Iris pigment epithelial cell (primary cell): ENCODE data around the gene PPP1R8.
"Not testable (repeated sequence)": the region's sequence is repeated elsewhere in the genome, so short reads cannot be mapped to it uniquely, and the experiment has no call there.

Experiments
- DNase-seq: peaks from one replicate; pipeline ENCODE4 v3.0.0-alpha.2; 2011; ENCODE audit warnings: low read depth

Gene PPP1R8

DNA sequence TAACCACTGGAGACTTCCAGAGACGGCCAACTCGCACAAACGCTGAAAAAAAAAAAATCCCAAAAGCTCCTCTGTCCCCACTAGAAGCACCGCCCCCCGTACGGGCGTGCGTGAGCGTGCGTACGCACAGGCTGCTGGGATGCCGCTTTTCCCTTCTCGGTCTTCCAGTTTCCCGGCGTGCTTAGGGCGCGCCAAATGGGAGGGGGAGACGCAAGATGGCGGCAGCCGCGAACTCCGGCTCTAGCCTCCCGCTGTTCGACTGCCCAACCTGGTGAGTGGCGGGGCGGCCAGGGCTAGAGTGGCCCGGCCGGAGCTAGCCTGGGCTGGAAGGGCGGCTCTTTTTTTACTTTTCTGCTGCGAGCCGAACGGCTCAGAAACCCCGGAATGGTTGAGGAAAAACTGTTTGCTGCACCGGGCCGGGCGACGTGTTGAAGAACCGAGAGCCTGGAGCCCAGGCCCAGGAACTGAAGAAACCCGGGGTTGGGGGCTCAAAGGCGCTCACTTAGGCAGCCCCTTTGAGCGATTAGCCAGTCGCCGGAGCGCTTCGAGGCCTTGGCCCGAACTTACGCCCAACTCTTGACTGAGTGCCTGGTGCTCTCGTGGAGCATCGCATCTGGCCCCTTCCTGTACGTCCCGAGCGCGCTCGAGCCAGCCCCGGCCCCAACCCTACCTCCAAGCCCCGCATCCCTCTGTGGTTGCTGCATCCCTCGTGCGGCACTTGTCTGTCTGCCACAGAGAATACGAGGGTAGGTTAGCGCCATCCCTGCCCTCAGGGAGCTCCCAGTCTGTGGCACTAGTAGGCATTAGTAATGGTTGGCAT, at the start of gene PPP1R8:
Gene PPP1R8 (plus strand): TSS at position 162 of the 820 bp plus-strand sequence. CDS start 54 bp downstream, at position 216.
- DNase-seq = peak; percentile 98

DNA sequence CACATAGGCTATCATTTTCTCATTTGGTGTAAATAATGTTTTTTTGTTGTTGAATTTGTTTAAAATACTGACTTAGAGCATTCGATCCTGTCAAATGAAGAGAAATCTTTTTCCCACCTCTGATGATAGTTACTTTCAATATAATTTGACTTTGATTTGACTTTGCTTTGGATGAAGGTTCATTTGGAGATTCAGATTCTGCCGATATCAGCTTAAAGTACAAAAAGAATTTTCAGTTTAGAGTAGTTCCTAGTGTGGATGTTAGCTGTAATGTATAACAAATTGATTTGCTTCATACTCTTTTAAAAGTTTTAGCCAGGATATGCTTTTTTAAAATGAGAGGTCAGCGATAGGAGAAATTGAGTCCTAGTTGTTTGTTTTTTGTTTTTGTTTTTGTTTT, 47.6 kb upstream of the PPP1R8 start:
- no peak for DNase-seq

DNA sequence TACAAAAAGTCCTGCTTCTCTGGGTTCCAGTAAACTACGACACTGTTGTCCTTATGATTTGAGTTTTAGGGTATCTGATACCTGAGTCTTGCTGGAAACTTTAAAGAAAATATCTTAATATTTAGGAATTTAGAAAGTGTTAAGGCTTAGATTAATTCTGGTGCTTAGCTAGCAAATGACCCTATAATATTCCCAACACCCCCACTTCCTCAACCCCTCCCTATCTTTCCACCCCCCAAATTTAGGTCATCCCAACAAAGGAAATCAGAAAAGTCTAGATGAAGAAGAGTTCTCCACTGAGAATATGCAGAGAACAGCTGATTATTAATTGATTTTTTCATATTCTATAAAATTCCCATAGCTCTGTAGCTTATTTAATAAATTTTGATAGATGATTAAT, 45.9 kb upstream of the PPP1R8 start:
- DNase-seq = no peak

DNA sequence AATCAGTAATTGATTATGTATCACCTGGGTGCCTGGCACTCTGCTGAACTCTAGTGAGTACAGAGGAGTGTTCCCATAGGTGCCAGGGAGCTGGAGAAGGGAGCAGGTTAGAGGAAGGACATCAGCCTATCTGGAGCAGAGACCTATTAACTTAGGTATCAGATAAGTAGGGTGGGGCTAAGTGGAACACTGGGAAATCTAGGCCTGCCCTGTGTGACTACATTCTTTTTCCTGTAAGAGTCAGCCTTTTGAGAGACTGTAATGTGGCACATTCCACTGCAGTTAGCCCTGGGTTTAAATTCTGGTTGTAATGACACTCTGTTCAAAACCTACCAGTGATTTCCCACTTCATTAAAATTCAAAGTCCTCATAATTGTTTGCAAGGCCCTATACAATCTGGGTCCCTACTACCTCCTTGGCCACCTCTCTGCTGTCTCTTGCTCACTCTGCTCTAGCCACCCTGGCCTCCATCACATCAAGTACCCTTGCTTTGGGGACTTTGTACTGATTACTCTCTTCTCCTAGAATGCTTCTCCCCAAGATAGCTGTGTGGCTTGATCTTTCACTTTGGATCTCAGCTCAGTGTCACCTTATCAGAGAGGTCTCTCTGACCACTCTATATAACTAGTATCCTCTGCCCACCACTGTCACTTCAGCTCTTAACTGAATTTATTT, 44.7 kb upstream of the PPP1R8 start:
- peak; percentile 47 for DNase-seq

DNA sequence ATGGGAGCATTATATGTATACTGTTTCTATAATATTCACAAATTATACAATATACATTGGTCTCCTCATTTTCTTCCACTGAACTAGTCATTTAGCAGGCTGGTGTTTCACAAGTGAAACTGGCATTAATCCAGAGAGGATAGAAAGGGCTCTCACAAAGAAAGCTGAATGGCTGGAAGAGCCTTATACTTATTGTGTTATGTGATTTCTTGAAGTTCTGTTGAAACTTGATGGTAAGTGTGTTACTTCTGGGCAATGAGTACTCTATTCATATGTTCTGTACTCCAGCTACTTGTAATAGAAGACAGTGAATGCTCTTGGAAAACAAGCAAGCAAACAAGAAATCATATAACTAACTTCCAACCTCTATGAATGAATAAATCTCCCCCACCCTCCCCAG, 42.7 kb upstream of the PPP1R8 start:
- peak; percentile 87 for DNase-seq

DNA sequence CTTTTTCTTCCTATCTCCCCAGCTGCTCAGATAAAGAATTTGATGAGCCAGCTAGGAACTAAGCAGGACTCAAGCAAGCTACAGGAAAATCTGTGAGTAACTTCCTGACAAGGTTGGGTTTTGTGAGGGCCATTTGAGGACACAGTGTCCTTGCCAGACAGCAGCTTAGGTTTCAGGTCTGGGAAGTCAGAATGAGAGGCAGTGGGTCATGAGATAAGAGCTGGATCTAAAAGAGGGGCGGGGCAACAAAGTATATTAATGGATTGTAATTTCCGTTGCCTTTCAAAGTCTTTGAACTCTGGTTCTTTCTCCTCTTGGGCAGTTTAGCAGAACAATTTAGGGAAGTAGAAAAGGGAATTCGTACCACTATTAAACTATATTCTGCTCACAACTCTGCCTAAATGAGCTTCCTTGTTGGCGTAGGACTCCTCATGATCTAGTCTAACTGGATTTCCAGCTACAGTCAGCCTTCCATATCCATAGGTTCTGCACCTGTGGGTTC, 41.0 kb upstream of the PPP1R8 start:
- peak; percentile 83 for DNase-seq

DNA sequence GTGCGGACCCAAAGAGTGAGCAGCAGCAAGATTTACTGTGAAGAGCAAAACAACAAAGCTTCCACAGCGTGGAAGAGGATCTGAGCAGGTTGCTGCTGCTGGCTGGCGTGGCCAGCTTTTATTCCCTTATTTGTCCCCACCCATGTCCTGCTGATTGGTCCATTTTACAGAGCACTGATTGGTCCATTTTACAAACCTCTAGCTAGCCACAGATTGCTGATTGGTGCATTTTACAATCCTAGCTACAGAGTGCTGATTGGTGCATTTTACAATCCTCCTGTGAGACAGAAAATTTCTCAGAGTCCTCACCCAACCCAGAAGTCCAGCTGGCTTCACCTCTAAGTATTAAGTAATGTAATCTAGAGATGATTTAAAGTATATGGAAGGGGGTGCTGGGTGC, 40.3 kb upstream of the PPP1R8 start:
- not testable (repeated sequence) for DNase-seq

DNA sequence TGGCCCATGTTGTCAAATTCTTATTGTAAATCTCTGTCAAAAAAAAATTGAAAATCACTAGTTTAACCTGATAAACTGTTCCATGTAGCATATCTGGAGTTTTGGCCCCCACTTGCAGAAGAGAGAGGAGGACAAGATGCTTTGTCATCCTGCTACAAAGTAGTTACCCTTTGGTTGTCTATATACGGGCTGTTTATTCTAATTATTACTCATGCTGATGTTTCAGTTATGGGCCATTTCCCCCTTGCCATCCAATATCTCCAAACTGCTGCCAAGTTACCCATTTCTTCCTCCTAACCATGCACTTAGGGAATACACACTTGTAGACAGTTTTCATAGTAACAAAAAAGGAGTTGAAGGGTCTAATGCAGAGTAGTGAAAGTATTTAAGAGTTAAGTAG, 35.0 kb upstream of the PPP1R8 start:
- DNase-seq = no peak

DNA sequence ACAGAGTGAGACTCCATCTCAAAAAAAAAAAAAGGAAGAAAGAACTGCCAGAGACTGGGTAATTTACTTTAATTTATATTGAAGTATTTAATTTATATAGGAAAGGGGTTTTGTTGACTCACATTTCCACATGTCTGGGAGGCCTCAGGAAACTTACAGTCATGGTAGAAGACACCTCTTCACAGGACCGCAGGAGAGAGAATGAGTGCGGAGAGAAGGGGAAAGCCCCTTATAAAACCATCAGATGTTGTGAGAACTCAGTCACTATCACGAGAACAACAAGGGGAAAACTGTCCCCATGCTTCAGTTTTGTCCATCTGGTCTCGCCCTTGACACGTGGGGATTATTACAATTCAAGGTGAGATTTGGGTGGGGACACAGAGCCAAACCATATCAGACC, 25.8 kb upstream of the PPP1R8 start:
- DNase-seq = no peak

DNA sequence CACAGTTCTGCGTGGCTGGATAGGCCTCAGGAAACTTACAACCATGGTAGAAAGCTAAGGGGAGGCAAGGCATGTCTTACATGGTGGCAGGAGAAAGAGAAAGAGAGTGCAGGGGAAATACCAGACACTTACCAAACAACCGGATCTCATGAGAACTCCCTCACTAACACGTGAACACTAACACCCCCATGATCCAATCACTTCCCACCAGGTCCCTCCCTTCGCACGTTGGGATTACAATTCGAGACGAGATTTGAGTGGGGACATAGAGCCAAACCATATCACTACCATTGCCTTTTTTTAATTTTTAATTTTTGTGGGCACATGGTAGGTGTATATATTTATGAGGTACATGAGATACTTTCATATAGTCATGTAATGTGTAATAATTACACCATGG, 23.8 kb upstream of the PPP1R8 start:
- DNase-seq = no peak

DNA sequence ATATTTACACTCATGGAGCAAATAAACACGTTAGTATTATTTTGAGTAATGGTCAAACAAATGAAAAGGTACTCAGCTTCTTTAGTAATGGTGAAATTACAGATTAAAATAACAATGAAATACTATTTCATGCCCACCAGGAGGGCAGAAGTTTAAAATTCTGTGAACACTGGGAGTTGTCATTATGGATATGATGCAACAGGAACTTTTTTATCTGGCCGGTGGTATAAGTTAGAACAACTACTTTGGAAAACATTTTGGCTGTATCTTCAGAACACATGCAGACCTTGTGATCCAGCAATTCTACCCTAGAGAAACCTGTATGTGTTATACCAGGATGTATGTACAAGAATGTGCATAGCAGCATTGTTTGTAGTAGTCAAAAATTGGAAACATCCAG, 23.2 kb upstream of the PPP1R8 start:
- DNase-seq = no peak

DNA sequence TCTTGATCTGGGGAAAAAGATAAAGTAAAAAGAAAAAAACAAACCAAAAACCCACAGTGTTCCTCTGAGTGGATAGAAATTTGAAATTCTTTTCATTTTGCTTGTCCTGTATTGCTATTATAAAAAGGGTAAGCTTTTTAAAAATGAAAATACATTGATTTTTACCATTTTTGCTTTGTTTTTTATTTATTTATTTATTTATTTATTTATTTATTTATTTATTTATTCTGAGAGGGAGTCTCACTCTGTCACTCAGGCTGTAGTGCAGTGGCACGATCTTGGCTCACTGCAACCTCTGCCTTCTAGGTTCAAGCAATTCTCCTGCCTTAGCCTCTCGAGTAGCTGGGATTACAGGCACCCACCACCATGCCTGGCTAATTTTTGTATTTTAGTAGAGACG, 22.5 kb upstream of the PPP1R8 start:
- not testable (repeated sequence) for DNase-seq

DNA sequence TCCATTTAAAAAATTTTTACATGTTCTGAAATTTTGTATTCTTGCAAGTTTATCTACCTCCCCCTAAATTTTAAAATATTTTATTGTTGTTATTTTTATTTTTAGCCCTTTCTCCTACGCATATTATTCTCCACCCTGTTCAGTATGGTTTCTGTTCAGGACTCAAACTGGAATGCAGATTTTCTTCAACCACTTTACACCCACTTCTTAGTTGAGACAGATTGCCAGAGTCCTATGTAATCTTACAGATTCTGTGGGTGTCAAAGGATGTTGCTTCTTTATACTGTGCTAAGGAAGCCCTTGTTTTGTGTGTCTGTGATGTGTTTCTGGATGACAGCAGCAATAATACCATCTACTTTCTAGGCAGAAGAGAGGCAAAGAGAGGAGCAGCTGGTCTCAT, 20.7 kb upstream of the PPP1R8 start:
- no peak for DNase-seq

DNA sequence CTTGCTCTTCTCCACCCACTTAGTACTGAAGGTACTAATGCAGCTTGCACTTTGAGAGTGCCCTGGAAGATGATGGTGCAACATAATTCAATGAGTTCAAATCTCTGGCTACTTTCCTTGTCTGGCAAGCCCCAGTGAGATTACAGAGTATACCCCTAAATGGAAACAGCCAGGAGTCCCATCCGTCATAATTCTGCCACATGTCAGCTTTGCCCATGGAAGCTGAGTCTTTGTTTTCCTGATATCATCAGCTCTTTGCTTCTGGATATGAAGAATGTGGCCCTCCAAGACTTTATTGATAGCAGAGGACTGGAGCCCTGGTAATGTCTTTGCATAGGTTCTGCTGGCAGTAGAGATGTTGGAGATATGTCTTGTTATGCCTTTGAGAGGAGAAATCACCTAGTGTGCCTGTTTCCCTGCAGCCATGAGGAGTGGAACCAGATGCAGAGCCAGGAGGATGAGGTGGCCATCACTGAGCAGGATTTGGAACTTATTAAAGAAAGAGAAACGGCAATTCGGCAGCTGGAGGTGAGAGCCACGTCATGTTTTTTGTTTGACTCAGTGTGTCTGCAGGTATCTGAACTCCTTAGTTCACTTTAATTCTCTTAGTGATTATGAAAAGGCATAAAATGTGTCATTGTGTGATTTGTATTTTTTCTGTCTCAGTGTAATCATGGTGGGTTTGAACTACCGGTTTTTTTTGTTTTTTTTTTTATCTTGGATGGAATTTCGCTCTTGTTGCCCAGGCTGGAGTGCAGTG, 18.7 kb upstream of the PPP1R8 start:
- DNase-seq = no peak

DNA sequence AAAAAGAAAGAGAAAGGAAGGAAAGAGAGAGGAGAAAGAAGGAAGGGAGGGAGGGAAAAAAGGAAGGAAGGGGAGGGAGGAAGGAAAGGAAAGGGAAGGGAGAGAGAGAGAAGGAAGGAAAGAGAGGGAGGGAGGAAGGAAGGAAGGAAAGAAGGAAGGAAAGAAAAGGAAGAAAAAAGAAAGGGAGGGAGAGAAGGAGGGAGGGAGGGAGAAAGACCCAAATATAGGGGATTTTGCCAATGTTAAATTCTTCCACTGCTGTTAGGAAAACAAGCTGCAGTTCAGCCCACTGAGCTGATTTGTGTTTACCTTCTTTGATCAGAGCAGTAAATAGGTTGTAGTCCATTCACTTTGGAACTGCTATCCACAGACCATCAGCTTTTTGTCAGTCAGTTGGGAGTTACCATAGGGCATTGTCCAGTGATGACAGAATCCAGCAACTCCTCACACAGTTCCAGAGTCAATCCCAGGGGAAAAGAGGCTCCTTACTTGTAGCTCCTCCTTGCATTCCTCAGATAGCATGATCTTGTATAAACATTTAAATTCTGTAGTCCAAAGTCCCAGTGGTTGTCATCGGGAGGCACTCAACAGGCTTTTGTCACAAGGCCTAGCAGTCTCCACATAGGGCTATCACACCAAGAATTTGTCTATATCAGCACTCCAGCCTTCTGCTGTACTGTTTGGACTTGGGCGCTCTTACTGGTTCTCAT, 13.5 kb upstream of the PPP1R8 start:
- DNase-seq = no peak

DNA sequence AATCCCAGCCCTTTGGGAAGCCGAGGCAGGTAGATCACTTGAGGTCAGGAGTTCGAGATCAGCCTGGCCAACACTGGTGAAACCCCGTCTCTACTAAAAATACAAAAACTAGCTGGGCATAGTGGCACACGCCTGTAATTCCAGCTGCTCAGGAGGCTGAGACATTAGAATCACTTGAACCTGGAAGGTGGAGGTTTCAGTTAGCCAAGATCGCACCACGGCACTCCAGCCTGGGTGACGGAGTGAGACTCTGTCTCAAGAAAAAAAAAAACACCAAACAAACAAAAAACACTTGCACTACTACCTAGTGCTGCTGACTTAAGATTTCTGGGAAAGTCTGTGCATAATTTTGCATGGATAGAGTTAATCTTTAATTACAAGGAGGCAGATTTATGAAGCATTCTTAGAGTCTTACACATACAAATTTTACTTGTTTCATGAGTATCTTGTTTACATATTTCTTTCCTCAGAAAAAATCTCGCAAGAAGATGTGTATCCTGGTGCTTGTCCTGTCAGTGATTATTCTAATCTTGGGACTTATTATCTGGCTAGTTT, 8.7 kb upstream of the PPP1R8 start:
- no peak for DNase-seq

DNA sequence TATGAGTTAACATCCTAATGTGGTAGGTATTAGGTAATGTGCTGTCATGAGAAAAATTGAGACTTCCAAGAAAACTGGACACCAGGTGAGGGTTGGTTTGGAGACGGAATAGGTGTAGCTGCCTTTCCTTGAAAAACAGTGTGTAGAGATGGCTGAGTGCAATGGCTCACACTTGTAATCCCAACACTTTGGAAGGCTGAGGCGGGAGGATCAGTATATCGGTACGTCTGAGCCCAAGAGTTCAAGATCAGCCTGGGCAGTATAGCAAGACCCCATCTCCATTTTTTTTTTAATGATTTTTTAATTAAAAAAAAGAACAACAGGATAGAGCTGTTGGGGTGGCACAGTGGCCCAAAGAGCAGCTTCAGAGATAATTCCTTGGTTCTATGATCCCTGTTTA, 6.8 kb upstream of the PPP1R8 start:
- DNase-seq = no peak

DNA sequence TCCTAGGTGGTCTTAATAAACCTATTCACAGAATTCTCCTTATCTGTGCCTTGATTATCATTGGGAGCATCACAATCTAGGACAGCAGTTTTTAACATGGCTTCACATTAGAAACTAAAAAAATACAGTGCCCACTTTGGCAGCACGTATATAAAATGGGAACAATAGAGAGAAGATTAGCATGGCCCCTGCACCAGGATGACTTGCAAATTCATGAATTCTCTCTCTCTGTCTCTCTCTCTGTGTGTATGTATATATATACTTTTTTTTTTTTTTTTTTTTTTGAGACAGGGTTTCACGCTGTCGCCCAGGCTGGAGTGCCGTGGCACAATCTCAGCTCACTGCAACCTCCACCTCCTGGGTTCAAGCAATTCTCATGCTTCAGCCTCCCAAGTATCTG, 6.2 kb upstream of the PPP1R8 start:
- DNase-seq = no peak

DNA sequence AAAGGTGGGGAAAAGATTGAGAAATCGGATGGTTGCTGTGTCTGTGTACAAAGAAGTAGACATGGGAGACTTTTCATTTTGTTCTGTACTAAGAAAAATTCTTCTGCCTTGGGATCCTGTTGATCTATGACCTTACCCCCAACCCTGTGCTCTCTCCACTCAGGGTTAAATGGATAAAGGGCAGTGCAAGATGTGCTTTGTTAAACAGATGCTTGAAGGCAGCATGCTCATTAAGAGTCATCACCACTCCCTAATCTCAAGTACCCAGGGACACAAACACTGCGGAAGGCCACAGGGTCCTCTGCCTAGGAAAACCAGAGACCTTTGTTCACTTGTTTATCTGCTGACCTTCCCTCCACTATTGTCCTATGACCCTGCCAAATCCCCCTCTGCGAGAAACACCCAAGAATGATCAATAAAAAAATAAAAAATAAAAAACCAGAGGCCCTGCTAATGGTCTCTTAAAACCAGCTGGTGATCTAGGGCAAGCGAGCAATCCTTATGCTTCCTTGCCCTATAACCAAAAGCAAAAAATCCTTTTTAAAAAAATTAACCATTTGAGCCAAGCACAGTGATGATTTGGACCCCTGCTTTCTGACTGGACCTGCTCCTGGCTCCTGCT, 1.1 kb upstream of the PPP1R8 start:
- not testable (repeated sequence) for DNase-seq

DNA sequence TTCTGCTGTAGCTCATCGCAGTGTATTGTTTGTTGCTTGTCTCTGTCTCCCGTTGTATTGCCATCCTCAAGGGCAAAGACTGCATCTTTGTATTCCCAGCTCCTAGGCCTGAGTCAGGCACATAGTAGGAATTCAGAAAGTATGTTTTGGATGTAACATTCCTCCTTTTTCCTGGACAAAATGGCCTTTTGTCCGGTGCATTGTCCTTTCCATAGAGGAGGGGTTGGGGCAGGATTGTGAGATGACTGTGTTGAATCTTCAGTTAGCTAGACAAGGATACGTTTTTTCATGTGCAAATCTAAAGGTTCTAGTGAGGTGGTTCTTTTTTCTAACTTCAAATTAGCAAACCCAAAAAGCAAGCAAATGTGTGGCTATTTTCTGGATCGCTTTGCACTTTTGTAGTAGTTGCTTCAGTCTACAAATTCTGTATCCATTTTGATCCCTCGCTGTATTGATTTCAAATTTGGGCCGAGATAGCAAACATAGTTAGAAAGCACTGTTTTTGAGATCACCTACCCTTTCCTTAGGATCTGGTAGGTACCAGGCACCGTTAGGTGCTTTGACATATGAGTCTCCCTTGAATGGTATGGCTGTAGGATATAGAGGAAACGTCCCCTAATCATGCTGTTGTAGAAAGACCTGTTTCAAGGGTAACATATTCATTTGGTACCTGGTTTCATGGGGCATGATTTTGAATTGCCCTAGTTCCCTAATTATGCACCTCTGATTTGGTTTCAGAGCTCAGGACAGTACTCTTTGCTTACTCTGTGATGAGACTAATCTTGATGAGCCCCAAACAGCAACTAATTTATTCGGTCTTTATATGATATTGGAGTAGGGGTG, 1.2 kb downstream of the PPP1R8 start:
- peak; percentile 12 for DNase-seq
